ENCODE results near the gene ACBD4. TPM values are rescaled to one million over a fixed set of nuclear protein-coding genes. Genes with fewer than 3 reads are reported as not detected.

The ACBD4 gene
- total and polyA plus RNA-seq, 2 of the 13 experiments (the other 11 are each of a cell fraction or from before 2014, with no cell fraction given), result 16.1 to 26.9 TPM

- TF ChIP-seq ZSCAN20 (CRISPR knock-in tag; IDR thresholded peaks at IDR 0.05; ENCODE audit: borderline replicate concordance), result peak; percentile 19; the same call in 1 of the 2 replicates
- TF ChIP-seq ZSCAN25 (CRISPR knock-in tag; IDR thresholded peaks at IDR 0.05), result no peak
- no peak for TF ChIP-seq ZNF407 (CRISPR knock-in tag; IDR thresholded peaks at IDR 0.05; ENCODE audit: not compliant biosample characterization)
- TF ChIP-seq RFXANK (CRISPR knock-in tag; IDR thresholded peaks at IDR 0.05), result no peak
- TF ChIP-seq ZNF740 (CRISPR knock-in tag; IDR thresholded peaks at IDR 0.05), result no peak
- no peak for TF ChIP-seq SIN3B (IDR thresholded peaks at IDR 0.05; ENCODE audit: low read length)
- no peak for TF ChIP-seq GPN1 (CRISPR knock-in tag; IDR thresholded peaks at IDR 0.05; ENCODE audit: borderline replicate concordance)
- no peak; the same call in 1 of the 2 replicates for TF ChIP-seq MTERF4 (CRISPR knock-in tag; IDR thresholded peaks at IDR 0.05)
- TF ChIP-seq MAF1 (CRISPR knock-in tag; IDR thresholded peaks at IDR 0.05; ENCODE audit: borderline replicate concordance), result no peak
- TF ChIP-seq MBNL3 (CRISPR knock-in tag; conservative IDR thresholded peaks at IDR 0.05), result peak; percentile 94; the same call in 1 of the 2 replicates
- TF ChIP-seq GMEB1 (CRISPR knock-in tag; IDR thresholded peaks at IDR 0.05; ENCODE audit: borderline replicate concordance), result no peak
- no peak for TF ChIP-seq HMG20B (CRISPR knock-in tag; conservative IDR thresholded peaks at IDR 0.05)
- TF ChIP-seq ATF3 (CRISPR knock-in tag; IDR thresholded peaks at IDR 0.05), result no peak
- TF ChIP-seq FOXO4 (CRISPR knock-in tag; conservative IDR thresholded peaks at IDR 0.05), result 0 out of 2 replicates have a peak, but pooled peaks have one; percentile 36
- peak; percentile 95 for TF ChIP-seq MAX (IDR thresholded peaks at IDR 0.05)
- peak; percentile 12; the same call in 1 of the 2 replicates for TF ChIP-seq GABPB1 (CRISPR knock-in tag; IDR thresholded peaks at IDR 0.05)
Observed at GRCh38 chr17:45147581-45148182, 12.2 kb downstream of the ACBD4 start (continued).
